GM12874 (cell line): ENCODE data around the gene FOXF2.
A peak's percentile ranks its signal among the peaks of the same experiment; 100 is the strongest.

ENCODE experiments used
- TF ChIP-seq, protein P1 (sequence below): IDR thresholded peaks from 2 replicates; pipeline ENCODE4 v1.5.1; 2011; ENCODE audit warnings: low read depth, mild to moderate bottlenecking, control low read depth, low read length, moderate library complexity; ENCODE audit not compliant: insufficient read depth

Gene FOXF2

DNA sequence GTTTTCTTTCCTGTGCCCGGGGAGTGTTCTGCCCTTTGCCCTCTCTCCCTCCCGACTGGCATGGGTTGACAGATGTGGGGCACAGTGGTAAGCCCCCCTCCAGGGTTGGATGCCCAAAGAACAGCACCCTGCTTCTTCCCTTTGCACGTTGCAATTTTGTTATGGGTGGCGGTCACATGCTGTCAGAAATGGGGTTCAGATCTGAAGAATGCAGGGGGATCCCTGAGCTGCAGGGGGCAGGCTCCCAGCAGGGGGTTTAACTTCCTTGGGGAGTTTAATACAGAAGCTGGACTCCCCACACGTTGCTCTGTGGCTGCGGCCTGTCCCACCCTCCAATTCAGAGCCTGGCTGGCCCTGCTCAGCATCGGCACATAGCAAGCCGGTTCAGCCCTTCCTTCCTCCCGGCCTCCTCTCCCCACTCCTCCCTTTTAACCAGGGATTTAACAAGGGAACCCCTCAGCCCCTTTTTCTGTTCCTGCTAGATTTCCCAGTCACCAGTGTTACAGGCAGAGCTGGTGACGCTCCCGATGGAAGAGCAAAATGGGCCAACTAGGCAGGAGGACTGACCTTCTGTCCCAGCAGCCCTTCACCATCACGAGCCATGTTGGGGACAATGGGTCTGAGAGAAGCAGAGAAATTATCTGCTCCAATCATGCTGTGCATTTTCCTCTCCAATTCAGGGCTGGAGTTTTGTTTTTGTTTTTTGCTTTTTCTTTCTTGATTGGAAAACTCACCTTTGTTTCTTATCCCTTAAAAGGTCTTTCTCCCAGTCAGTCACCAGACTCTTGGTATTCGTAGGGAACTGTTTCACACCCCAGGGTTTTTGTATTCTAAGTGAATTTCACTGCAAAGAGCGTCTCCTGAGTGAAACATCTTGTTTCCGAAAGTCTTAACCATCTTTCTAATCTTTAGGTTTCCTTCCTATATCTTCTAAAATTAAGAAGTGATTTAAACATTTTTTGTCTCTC, 6.8 kb downstream of the FOXF2 start:
- TF ChIP-seq, protein P1, sequence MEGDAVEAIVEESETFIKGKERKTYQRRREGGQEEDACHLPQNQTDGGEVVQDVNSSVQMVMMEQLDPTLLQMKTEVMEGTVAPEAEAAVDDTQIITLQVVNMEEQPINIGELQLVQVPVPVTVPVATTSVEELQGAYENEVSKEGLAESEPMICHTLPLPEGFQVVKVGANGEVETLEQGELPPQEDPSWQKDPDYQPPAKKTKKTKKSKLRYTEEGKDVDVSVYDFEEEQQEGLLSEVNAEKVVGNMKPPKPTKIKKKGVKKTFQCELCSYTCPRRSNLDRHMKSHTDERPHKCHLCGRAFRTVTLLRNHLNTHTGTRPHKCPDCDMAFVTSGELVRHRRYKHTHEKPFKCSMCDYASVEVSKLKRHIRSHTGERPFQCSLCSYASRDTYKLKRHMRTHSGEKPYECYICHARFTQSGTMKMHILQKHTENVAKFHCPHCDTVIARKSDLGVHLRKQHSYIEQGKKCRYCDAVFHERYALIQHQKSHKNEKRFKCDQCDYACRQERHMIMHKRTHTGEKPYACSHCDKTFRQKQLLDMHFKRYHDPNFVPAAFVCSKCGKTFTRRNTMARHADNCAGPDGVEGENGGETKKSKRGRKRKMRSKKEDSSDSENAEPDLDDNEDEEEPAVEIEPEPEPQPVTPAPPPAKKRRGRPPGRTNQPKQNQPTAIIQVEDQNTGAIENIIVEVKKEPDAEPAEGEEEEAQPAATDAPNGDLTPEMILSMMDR = no peak

DNA sequence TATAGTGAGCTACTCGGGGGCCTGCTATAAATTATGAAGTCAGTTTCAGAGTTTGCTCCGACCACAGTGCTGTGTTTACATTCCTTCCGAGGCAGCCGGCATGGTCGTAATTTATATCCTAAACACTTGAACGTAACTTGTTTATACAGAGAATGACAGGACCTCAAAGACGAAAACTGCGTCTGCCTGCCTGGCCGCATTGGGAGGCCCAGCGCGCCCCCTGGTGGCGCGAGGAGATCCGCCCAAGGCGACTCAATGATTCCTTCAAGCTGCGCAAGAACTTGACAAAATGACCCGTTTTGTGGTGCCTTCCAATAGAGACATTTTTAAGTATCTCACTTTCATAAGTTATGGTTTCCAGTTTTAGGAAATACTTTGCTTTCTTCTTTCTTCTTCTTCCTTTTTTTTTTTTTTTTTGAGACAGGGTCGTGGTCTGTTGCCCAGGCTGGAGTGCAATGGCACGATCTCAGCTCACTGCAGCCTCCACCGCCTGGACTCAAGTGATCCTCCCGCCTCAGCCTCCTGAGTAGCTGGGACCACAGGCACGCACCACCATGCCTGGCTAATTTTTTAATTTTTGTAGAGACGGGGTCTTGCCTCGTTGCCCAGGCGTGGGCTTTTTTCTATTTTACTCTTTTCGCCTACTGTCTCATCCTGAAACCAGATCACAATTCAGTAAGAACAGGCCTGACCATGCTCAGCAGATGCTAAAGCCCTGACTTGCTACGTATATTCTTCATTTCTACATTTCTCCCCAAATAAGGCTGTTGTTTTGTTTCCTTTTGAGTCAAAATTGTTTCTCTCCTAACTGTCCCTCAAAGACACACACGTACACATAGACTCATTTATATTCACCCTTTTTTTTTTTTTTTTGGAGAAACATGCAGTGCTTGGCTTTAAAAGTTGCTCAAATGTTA, 7.8 kb downstream of the FOXF2 start:
- TF ChIP-seq, protein P1 = peak; percentile 90

DNA sequence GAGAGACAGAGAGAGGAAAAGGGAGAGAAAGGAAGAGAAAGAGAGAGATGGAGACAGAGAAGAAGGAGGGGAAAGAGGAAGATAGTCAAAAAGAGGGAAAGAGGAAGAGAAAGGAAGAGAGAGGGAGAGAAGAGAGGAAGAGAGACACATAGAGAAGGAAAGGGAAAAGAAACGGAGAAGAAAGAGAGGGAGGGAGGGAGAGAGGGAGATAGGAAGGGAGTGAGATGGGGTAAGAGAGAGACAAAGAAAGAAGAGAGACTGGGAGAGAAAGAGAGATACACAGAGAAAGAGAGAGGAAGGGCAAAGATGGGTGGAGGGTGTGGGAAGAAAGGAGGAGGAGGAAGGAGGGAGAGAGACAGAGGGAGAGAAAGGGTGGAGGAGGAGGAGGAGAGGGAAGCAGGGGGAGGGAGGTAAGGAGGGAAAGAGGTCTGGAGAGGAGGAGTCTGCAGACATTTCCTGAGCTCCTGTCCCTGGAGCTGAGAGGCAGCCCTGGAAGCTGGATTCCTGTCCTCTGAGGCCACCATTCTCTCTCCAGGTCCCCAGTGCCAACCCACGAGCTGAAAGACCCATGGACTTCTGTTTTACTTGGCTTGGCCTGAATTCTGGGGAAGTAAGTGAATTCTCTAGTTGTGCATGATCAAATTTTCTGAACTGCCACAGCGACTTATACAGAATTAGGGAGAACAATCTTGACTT, 9.9 kb downstream of the FOXF2 start:
- TF ChIP-seq, protein P1 = no peak

DNA sequence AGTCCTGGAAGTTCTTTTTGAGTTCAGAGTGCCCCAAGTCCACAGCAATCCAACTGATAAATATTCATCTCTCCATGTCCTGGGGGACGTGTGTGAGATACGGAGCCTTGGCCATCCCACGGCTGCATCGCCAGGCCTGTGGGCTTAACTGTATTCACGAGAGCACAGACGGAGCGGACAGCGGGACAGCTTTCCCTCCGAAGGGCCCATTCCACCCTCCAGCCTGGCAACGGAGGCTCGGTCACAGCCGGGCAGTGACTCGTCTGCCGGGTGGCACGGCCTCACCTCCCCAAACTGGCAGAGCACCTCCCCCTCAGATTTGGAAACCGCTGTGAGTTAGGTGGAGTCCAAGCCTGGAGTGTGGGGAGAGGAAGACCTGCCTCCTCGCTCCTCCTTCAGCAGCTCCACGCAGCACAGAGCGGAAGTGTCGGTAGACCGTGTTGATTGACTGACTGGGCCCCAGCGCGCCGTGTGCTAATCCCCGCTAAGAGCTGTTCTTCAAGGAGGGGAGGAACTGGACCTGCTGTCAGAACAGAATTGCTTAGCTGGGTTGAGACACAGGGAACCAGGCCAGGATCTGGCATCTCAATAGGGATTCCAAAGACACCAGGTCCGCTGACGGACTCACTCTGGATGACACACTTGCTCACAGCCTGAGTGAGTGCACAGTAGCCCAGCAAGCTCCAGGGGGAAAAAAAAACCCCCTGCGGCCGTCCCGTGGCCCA, 10.9 kb downstream of the FOXF2 start:
- TF ChIP-seq, protein P1 = no peak

DNA sequence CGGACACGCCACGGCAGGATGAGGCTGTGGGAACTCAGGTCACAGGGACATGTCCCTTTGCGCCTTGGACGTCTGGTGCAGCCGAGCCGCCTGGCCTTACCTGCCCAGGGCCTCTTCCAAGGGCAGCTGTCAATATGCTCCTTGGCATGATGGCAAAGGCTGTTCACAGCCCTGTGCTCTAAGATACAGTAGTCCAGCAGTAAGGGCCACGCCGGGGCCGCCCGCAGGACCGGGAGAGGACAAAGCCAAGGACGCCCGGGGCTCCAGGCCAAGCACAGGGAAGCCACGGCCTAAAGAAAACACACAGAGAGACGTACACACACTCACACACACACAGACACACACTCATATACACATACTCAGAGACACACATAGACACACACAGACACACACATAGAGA, 13.0 kb downstream of the FOXF2 start:
- TF ChIP-seq, protein P1 = no peak

DNA sequence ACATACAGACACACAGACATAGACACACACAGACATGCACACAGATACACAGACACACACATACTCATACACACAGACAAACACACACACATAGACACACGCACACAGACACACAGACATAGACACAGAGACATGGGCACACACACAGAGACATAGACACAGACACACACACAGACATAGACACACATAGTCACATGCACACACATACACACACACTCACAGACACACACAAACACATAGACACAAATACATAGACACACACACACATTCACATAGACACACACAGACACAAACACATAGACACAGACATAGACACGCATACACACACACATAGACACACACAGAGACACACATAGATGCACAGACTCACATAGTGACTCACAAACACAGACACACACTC, 13.5 kb downstream of the FOXF2 start:
- TF ChIP-seq, protein P1 = no peak
